HepG2 (cell line): Measurements from ENCODE around the gene GRK5. TPM values are rescaled to one million over a fixed set of nuclear protein-coding genes. Genes with fewer than 3 reads are reported as not detected.

ENCODE experiments used
- CBX5 ChIP-seq: sonication (generic); formaldehyde crosslinking; IDR thresholded peaks from 2 replicates; pipeline ENCODE4 v1.4.0; 2020; ENCODE audit warnings: missing genetic modification reagents, borderline replicate concordance
- HMGXB4 ChIP-seq, 2 experiments: sonication (generic) in 1 of 2; formaldehyde crosslinking in 1 of 2; IDR thresholded peaks; 2 replicates each; pipeline versions ENCODE4 v1.4.0 to v1.6.1; 2018 to 2020; ENCODE audit warnings: missing genetic modification reagents in 2 of 2, borderline replicate concordance in 1 of 2, low read depth in 1 of 2, mild to moderate bottlenecking in 1 of 2, missing biosample characterization in 1 of 2
- JUNB ChIP-seq: sonication (generic); formaldehyde crosslinking; IDR thresholded peaks from 2 replicates; pipeline ENCODE4 v1.8.0; 2022; ENCODE audit warnings: missing genetic modification reagents, mild to moderate bottlenecking, borderline replicate concordance
- KDM4B ChIP-seq: sonication (generic); formaldehyde crosslinking; IDR thresholded peaks from 2 replicates; pipeline ENCODE4 v1.4.0; 2020; ENCODE audit warnings: missing genetic modification reagents
- NFAT5 ChIP-seq: sonication (generic); formaldehyde crosslinking; IDR thresholded peaks from 2 replicates; pipeline ENCODE4 v1.4.0; 2020; ENCODE audit warnings: missing genetic modification reagents
- TFDP2 ChIP-seq: sonication (generic); formaldehyde crosslinking; IDR thresholded peaks from 2 replicates; pipeline ENCODE4 v1.4.0; 2020; ENCODE audit warnings: missing genetic modification reagents
- THAP7 ChIP-seq: sonication (generic); formaldehyde crosslinking; IDR thresholded peaks from 2 replicates; pipeline ENCODE4 v1.8.1; 2023; ENCODE audit warnings: mild to moderate bottlenecking, missing genetic modification reagents
- USF2 ChIP-seq, 2 experiments: sonication (generic) in 1 of 2; formaldehyde crosslinking in 1 of 2; IDR thresholded peaks; 2 replicates each; pipeline versions ENCODE4 v1.5.1 to v1.6.1; 2011 to 2020; ENCODE audit warnings: borderline replicate concordance in 1 of 2, low read depth in 1 of 2, low read length in 1 of 2, mild to moderate bottlenecking in 1 of 2, missing genetic modification reagents in 1 of 2, moderate library complexity in 1 of 2
- ZIK1 ChIP-seq: sonication (generic); formaldehyde crosslinking; IDR thresholded peaks from 2 replicates; pipeline ENCODE4 v1.5.0; 2020; ENCODE audit warnings: mild to moderate bottlenecking, low read depth, missing genetic modification reagents, borderline replicate concordance
- ZNF512B ChIP-seq: sonication (generic); formaldehyde crosslinking; IDR thresholded peaks from 2 replicates; pipeline ENCODE4 v1.5.1; 2020; ENCODE audit warnings: missing genetic modification reagents, mild to moderate bottlenecking, borderline replicate concordance
- ZNF552 ChIP-seq: sonication (generic); formaldehyde crosslinking; IDR thresholded peaks from 2 replicates; pipeline ENCODE4 v1.9.0; 2022; ENCODE audit warnings: missing genetic modification reagents, mild to moderate bottlenecking, borderline replicate concordance
- ZNF614 ChIP-seq: IDR thresholded peaks from 2 replicates; pipeline ENCODE4 v1.6.1; 2018; ENCODE audit warnings: missing biosample characterization, missing genetic modification reagents, inconsistent platforms, borderline replicate concordance
- ZNF777 ChIP-seq: sonication (generic); formaldehyde crosslinking; IDR thresholded peaks from 2 replicates; pipeline ENCODE4 v1.4.0; 2020; ENCODE audit warnings: missing genetic modification reagents
- polyA plus RNA-seq, 8 experiments: library from polyadenylated mRNA; depleted of rRNA in 3 of 8; stranded (reverse) in 7 of 8; unstranded in 1 of 8; fragments of >200 nt; fragmentation: Illumina TruSeq in 4 of 8; extraction: Trizol in 4 of 8; gene quantifications; 2 replicates each; pipeline versions ENCODE4 v1.2.1 to v1.2.3, GENCODE V29; 2011 to 2016; ENCODE audit warnings: low read depth in 4 of 8, missing spikeins in 1 of 8, mixed read lengths in 1 of 8; ENCODE audit not compliant: insufficient read depth in 1 of 8
- total RNA-seq, 5 experiments: library from RNA; depleted of rRNA; stranded (reverse); fragments of >200 nt; fragmentation: Illumina TruSeq; extraction: Trizol; gene quantifications; 2 replicates each; pipeline ENCODE4 v1.2.3, GENCODE V29; 2016; ENCODE audit warnings: low read depth in 1 of 5

The GRK5 gene
- total and polyA plus RNA-seq, 2 of the 13 experiments (the other 11 are each of a cell fraction or from before 2014, with no cell fraction given), result 10.4 to 12.6 TPM

GRCh38 chr10:119316729-119317097 is 109.3 kb downstream of the GRK5 start (continued):
- TF ChIP-seq ZNF552 (CRISPR knock-in tag) (peak; percentile 46; the same call in 1 of the 2 replicates), THAP7 (CRISPR knock-in tag) (no peak), USF2 (IDR thresholded peaks at IDR 0.05; ENCODE audit: low read depth, low read length) (peak; percentile 59), USF2 (CRISPR knock-in tag; IDR thresholded peaks at IDR 0.05; ENCODE audit: borderline replicate concordance) (peak; percentile 87; the same call in 1 of the 2 replicates), JUNB (peak; percentile 84; the same call in 1 of the 2 replicates), NFAT5 (peak; percentile 48; the same call in 1 of the 2 replicates), CBX5 (no peak), ZIK1 (CRISPR knock-in tag) (no peak), ZNF614 (peak; percentile 82; the same call in 1 of the 2 replicates), ZNF777 (no peak; the same call in 1 of the 2 replicates), TFDP2 (CRISPR knock-in tag) (peak; percentile 31; the same call in 1 of the 2 replicates), HMGXB4 (CRISPR knock-in tag; IDR thresholded peaks at IDR 0.05; ENCODE audit: borderline replicate concordance in 1 of 2, low read depth in 1 of 2) (0 out of 4 replicates have a peak, but pooled peaks have one; percentile 9 to 47), ZNF512B (CRISPR knock-in tag) (no peak), KDM4B (CRISPR knock-in tag) (no peak)
